Stimulated activated CD4-positive, alpha-beta T cell treated with anti-CD3 and anti-CD28 coated beads, Interleukin-15, amount 100 ng/mL, for 1 hour (primary cell): ENCODE results near the gene SYNGR1.
"Not testable (repeated sequence)": the region's sequence is repeated elsewhere in the genome, so short reads cannot be mapped to it uniquely, and the experiment has no call there.

Experiments used
- DNase-seq, 2 donors: peaks; one replicate each; pipeline ENCODE4 v3.0.0-alpha.2; 2020; ENCODE audit warnings: low read depth in 1 of 2, low spot score in 1 of 2

SYNGR1 gene

GRCh38 chr22:39316440-39317083 lies 33.2 kb upstream of the SYNGR1 start:
- peak; percentile 50 to 56 for DNase-seq

- no peak for DNase-seq
Observed at GRCh38 chr22:39317084-39317774, 32.6 kb upstream of the SYNGR1 start.

GRCh38 chr22:39317775-39318506 lies 31.9 kb upstream of the SYNGR1 start:
- DNase-seq = no peak

GRCh38 chr22:39318507-39319283 lies 31.1 kb upstream of the SYNGR1 start:
- DNase-seq = peak in 1 of 2 donors; percentile 22

GRCh38 chr22:39319284-39320022 lies 30.3 kb upstream of the SYNGR1 start, which contains the start of gene RPL3:
Gene RPL3 (minus strand): TSS chr22:39319623. CDS start chr22:39319597, 26 bp downstream.
- DNase-seq = peak; percentile 96 to 97

- not testable (repeated sequence) for DNase-seq
Observed at GRCh38 chr22:39320616-39321029, 29.2 kb upstream of the SYNGR1 start.

- DNase-seq = no peak
Observed at GRCh38 chr22:39325392-39325932, 24.3 kb upstream of the SYNGR1 start.

GRCh38 chr22:39327995-39328754 lies 21.6 kb upstream of the SYNGR1 start:
- no peak for DNase-seq

GRCh38 chr22:39330553-39330952 lies 19.2 kb upstream of the SYNGR1 start:
- not testable (repeated sequence) for DNase-seq

GRCh38 chr22:39332441-39333064 lies 17.2 kb upstream of the SYNGR1 start:
- DNase-seq = no peak

- DNase-seq = no peak
Observed at GRCh38 chr22:39336411-39336810, 13.4 kb upstream of the SYNGR1 start.

GRCh38 chr22:39339775-39340174 lies 10.0 kb upstream of the SYNGR1 start:
- DNase-seq = not testable (repeated sequence)

- DNase-seq = no peak
Observed at GRCh38 chr22:39341179-39341578, 8.6 kb upstream of the SYNGR1 start.

- DNase-seq = peak; percentile 19 to 35
Observed at GRCh38 chr22:39343259-39344045, 6.3 kb upstream of the SYNGR1 start.

GRCh38 chr22:39344046-39344390 lies 5.8 kb upstream of the SYNGR1 start:
- DNase-seq = no peak

GRCh38 chr22:39345231-39345630 lies 4.6 kb upstream of the SYNGR1 start:
- no peak for DNase-seq

- DNase-seq = no peak
Observed at GRCh38 chr22:39348909-39349505, 784 bp upstream of the SYNGR1 start.

GRCh38 chr22:39349506-39349966 lies 255 bp upstream of the SYNGR1 start:
- DNase-seq = peak in 1 of 2 donors; percentile 5
